ENCODE data around the gene BUB1B.

The BUB1B gene

GRCh38 chr15:40229316-40229715 is 68.4 kb downstream of the BUB1B start:
- TF ChIP-seq CTCF (IDR thresholded peaks at IDR 0.05; ENCODE audit: insufficient read depth, low read depth, low read length, missing control alignments): no peak
- DNase-seq (ENCODE audit: low read depth): no peak

GRCh38 chr15:40229956-40230355 is 69.1 kb downstream of the BUB1B start:
- DNase-seq (ENCODE audit: low read depth): no peak
- H3K4me3 ChIP-seq (ENCODE audit: low read depth, low read length): no peak overlapping the region
- TF ChIP-seq CTCF (IDR thresholded peaks at IDR 0.05; ENCODE audit: insufficient read depth, low read depth, low read length, missing control alignments): no peak

More at GRCh38 chr15:40229316-40229715, 68.4 kb downstream of the BUB1B start:
- H3K4me3 ChIP-seq (ENCODE audit: low read depth, low read length): no peak overlapping the region

GRCh38 chr15:40232625-40233070 is 71.8 kb downstream of the BUB1B start:
- no peak overlapping the region for H3K4me3 ChIP-seq (ENCODE audit: low read depth, low read length)
- no peak for DNase-seq (ENCODE audit: low read depth)
- TF ChIP-seq CTCF (IDR thresholded peaks at IDR 0.05; ENCODE audit: insufficient read depth, low read depth, low read length, missing control alignments): no peak

GRCh38 chr15:40233727-40234577 is 73.1 kb downstream of the BUB1B start:
- DNase-seq (ENCODE audit: low read depth): no peak
- no peak overlapping the region for H3K4me3 ChIP-seq (ENCODE audit: low read depth, low read length)

GRCh38 chr15:40234783-40235182 is 73.9 kb downstream of the BUB1B start:
- TF ChIP-seq CTCF (IDR thresholded peaks at IDR 0.05; ENCODE audit: insufficient read depth, low read depth, low read length, missing control alignments): no peak
- DNase-seq (ENCODE audit: low read depth): no peak
- H3K4me3 ChIP-seq (ENCODE audit: low read depth, low read length): no peak overlapping the region

More at GRCh38 chr15:40233727-40234577, 73.1 kb downstream of the BUB1B start:
- TF ChIP-seq CTCF (IDR thresholded peaks at IDR 0.05; ENCODE audit: insufficient read depth, low read depth, low read length, missing control alignments): no peak

GRCh38 chr15:40235201-40235885 is 74.5 kb downstream of the BUB1B start:
- no peak overlapping the region for H3K4me3 ChIP-seq (ENCODE audit: low read depth, low read length)
- DNase-seq (ENCODE audit: low read depth): no peak
- no peak for TF ChIP-seq CTCF (IDR thresholded peaks at IDR 0.05; ENCODE audit: insufficient read depth, low read depth, low read length, missing control alignments)
